NCI-H2227 (cell line): ENCODE results near the gene CYP27C1.
"Not testable (repeated sequence)": the region's sequence is repeated elsewhere in the genome, so short reads cannot be mapped to it uniquely, and the experiment has no call there.

Source experiments
- DNase-seq: peaks from one replicate; lab custom pipeline; 2025; ENCODE audit not compliant: unreplicated experiment; lab: John Stamatoyannopoulos, UW

CYP27C1 gene

DNA sequence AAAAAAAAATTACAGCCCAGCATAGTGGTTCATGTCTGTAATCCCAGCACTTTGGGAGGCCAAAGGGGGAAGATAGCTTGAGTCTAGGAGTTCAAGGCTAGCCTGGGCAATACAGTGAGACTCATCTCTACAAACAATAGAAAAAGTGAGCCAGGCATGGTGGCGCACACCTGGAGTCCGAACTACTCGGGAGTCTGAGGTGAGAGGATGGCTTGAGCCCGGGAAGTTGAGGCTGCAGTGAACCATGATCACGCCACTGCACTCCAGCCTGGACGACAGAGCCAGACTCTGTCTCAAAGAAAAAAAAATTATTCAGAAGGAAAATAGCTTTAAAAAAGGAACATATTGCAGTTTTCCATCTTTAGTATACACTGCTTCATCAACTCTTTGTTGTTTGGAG lies 47.8 kb downstream of the CYP27C1 start:
- DNase-seq: no peak

DNA sequence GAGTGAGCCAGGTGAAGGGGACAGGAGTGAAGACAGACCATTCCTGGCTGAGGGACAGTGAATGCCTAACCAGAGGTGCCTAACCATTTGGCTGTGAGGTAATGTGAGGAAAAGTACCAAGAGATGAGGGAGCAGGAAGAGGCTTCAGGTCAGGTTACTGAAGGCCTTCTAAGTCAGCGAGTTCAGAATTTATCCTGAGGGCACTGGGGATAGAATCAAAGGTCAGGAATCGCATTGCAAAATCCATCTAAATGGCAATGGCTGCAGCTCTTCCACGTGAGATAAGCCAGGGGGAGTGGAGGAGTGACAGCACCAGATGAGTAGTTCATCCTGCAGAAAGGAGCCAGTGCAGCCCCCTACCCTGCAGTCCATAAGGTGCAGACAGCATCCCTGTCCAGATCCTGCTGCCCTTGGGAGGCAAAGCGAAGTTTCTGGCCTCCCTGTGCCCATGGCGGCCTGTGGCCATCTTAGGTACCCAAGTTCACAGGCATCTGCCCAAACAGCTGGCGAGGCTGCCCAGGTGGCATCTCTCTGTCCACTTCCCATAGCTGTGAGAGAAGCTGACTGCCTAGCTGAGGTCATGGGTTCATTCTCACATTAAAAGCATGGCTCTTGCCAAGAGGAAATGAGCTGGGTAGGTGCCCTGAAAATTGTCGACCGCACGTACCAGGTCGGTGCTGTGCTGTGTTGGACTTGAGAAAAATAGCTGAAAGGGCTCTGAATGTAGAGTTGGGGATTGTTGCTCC lies 49.5 kb downstream of the CYP27C1 start:
- no peak for DNase-seq

DNA sequence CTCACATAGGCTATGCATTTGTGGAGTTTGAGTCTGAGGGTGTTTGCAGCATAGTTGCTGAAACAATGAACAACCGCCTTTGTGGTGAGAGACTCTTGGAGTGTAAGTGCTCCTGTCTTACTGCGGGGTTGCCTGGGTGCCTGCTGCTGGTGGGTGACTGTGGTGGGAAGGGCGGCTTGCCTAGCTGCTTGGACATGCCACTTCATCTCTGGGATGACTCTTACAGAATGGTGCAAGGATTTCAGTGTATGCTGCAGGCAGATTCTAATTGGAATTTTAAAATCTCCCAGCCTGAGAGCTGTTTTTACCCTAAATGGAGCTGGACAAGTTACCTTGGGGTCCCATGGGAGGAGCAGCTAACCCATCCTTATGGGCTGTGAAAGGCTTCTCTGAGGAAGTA lies 50.1 kb downstream of the CYP27C1 start:
- no peak for DNase-seq

DNA sequence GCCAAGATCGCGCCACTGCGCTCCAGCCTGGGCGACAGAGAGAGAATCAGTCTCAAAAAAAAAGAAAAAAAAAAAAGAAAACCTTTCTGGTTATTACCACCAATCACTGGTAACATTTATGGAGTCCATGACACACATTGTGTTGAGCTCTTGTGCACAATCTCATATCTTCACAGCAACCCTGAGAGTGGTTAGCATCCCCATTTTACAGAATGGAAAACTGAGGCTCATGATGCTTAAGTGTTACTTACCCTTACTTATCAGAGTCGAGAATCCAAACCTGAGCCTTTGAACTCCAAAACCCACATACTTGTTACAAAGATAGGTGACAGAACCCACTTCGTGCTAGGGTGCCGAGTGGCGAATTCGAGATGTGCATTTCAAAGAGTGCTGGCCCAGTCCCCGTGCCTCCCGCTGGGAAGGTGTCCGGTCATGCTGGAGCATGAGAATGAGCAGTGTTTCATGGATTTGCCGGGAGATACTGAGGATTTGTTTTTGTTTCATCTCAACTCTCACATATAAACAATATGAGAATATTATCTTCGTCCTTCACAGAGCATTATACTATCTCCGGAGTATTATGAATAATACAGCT lies 50.9 kb downstream of the CYP27C1 start:
- no peak for DNase-seq

DNA sequence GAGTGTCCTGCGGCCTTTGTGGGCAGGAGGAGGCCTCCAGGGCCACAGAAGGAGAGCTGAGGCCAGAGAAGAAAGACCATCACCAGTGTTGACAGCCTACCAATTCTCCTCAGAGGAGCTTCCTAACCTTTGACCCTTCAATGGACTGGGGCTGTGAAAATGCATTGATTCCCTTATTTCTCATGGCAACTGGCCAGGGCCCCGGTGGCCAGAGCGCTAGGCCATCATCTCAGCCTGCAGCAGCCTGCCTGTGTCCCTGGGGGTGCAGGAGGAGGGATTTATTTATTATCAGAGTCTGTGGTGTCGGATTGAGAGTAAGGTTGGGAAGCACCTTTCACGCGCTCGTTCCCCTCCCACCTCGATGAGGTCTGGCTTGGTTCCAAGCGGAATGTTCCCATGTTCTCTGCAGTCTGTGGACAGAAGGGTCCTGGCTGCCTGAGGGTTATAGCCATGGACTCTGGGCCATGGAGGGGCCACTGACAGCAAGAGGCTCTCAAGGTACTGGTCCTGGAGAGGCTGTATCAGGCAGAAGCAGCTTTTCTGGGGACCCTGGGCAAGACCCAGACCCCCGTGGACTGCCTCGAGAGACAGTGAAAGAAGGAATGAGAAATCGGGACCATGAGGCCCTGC lies 53.8 kb downstream of the CYP27C1 start:
- no peak for DNase-seq

- DNase-seq: no peak
These were observed 54.6 kb downstream of the CYP27C1 start for GRCh38 chr2:127165539-127165935.

GRCh38 chr2:127164761-127165538 lies 55.1 kb downstream of the CYP27C1 start:
- DNase-seq: no peak

DNA sequence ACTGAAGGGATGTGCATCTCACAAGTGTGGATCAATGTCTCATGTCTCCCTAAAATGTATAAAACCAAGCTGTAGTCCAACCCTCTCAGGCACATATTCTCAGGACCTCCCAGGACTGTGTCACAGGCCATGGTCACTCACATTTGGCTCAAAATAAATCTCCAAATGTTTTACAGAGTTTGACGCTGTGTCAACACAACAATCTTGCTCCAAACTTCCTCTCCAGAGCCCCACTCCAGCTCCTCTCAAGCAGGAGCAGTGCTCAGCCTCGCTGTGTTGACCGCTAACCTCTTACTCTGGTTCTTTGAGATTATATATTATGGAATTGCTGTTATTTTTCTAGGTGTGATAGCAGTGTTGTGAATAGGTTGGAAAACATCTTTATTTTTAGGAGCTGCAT lies 56.2 kb downstream of the CYP27C1 start:
- DNase-seq: no peak

DNA sequence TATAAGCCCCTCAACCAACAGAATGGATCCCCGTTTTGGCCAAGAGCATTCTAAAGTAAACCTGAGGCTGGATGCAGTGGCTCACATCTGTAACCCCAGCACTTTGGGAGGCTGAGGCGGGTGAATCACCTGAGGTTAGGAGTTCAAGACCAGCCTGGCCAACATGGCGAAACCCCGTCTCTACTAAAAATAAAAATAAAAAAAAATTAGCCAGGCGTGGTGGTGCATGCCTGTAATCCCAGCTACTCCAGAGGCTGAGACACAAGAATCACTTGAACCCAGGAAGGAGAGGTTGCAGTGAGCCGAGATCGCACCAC lies 57.1 kb downstream of the CYP27C1 start:
- DNase-seq: not testable (repeated sequence)

DNA sequence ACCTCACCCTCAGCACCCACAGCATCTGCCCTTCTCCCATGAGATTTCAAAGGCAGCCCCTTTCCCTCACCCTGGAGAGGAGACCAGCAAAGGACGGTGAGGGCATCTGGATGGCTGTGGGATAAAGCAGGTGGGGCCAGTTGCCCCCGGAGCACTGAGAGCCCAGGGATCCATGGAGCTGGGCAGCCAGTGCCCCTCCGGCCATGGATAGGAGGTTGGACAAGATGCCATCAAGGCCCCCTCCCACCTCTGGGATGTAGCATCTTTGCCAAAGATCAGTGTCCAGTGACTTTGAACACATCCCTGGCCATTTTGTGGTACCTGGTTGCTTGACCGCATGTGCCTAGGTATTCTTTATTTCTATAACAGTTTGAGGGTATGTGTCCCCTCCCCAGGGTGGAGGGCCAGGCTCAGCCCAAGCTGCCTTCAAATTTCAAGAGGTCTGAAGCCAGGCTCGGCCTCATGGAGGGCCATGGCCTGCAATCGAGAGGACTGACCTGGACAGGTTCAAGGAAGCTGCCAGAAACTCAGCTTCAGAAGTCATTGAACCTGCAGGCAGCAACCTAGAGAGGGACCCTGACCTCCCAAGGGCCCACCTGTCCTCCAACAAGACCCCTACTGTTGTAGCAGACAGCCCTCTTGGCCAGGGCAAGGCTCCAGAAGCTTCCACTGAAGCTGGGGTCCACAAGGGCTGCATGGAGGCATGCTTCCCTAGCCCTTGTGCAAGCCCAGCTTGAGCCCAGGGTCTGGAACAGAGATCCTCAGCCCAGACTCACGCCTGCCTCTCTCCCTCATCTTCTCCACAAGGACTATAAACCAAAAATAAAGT lies 57.6 kb downstream of the CYP27C1 start:
- no peak for DNase-seq

GRCh38 chr2:127161176-127162136 lies 58.6 kb downstream of the CYP27C1 start:
- no peak for DNase-seq

DNA sequence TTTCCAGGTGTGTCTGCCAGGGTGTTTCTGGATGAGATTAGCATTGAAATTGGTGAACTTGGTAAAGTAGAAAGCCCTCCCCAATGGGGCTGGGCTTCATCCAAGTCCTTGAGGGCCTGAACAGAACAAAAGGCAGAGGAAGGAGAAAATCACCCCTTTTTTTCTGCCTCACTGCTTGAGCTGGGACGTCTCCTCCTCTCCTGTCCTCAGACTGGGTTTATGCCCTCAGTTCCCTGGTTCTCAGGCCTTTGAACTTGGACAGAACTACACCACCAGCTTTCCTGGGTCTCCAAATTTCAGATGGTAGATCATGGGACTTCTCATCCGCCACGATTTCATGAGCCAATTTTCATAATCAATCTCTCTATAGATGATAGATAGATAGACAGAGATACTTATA lies 59.4 kb downstream of the CYP27C1 start:
- DNase-seq: no peak

DNA sequence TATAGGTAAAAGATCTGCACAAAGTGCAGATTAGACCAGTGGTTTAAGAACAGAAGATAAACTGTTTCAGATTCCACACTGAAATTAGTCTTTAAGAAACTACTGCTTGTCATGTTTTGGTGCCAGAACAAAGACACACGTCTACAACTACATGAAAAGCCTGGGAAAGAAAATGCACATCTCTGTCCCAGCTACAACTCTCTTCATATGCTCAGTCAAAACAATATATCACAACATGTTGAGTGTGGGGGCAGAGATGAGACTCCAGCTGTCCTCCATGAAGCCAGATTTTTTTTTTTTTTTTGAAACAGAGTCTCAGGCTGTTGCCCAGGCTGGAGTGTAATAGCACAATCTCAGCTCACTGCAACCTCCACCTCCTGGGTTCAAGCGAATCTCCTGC lies 60.6 kb downstream of the CYP27C1 start:
- DNase-seq: no peak

DNA sequence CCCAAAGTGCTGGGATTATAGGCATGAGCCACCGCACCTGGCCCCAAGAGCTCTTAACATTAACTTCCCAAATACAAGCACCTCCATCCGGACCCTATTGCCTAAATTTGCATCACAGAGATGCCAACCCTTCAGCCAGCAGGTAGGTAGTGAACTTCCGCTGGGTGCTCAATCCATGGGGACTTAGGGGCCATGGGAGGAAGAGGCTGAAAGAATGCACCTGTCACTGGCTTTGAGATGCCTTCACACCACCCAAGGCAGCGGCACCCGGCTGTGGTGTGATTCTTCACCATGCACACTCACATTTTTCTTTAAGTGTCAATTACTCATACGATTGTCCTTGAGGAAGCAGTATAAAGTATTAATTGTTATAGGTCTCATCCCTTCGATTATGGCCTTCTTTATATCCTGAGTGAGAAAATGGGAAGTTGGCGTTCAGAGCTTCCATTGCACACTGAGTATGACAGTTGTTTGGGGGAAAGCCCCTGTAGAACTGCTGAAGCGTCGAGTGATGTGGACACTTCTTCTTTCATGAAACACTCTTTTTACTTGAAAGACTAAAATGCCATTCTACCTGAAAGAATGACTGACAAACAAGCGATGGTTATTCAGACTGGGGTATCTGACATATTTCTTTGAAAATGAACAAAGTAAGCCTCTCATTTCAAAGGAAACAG lies 61.3 kb downstream of the CYP27C1 start:
- no peak for DNase-seq

- no peak for DNase-seq
These were observed 62.2 kb downstream of the CYP27C1 start for GRCh38 chr2:127157651-127158485.

DNA sequence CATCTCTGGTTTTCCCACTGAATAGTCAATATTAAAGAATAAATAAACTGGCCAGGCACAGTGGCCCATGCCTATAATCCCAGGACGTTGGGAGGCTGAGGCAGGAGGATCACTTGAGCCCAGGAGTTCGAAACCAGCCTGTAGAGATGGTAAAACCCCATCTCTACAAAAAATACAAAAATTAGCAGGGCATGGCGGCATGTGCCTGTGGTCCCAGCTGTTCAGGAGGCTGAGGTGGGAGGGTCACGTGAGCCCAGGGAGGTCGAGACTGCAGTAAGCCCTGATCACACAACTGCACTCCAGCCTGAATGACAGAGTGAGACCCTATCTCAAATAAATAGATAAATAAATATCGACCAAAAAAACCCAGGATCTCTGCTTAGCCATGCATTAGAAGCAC lies 63.0 kb downstream of the CYP27C1 start:
- DNase-seq: no peak

DNA sequence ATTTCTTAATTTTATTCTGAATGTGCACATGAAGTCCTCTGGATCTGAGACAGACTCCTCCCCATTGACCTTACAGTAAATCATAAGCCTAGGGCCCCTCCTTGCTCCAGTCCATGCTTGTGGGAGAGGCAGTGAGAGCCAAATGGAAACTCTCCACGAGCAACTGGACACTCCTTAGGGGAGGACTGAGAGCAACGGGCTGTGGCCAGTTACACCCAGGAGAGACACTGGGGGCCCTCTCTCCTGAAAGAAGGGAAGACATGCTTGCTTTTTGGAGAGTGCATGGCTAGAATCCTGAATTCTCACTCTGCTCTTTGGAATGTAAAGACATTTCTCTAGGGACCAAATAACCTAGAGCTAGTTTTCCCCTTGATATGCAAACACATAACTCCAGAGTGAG lies 64.2 kb downstream of the CYP27C1 start:
- DNase-seq: no peak

GRCh38 chr2:127155028-127155581 lies 65.0 kb downstream of the CYP27C1 start:
- DNase-seq: no peak
